Urinary bladder (tissue), 4 donors: ENCODE measurements around the gene CDC42BPG. TPM values are rescaled to one million over a fixed set of nuclear protein-coding genes. Genes with fewer than 3 reads are reported as not detected.

Source experiments
- DNase-seq: peaks from one replicate; pipeline ENCODE4 v3.0.0-alpha.2; 2015; ENCODE audit errors: extremely low spot score
- H3K27ac ChIP-seq: one replicate; pipeline ENCODE4 v1.5.1; 2013; ENCODE audit warnings: low read depth, mild to moderate bottlenecking, moderate library complexity
- H3K36me3 ChIP-seq: one replicate; pipeline ENCODE4 v1.6.1; 2013; ENCODE audit warnings: mild to moderate bottlenecking, moderate library complexity; ENCODE audit not compliant: insufficient read depth
- H3K4me1 ChIP-seq: one replicate; pipeline ENCODE4 v1.6.1; 2013; ENCODE audit warnings: mild to moderate bottlenecking, moderate library complexity; ENCODE audit not compliant: insufficient read depth
- H3K4me3 ChIP-seq: one replicate; pipeline ENCODE4 v1.5.1; 2013; ENCODE audit warnings: low read depth, low read length
- WGBS: extraction: QIAGEN DNeasy Blood & Tissue Kit; methylation state at CpG from one replicate; pipeline ENCODE4 v1.1.7; 2013; 5-methylcytosine and 5-hydroxymethylcytosine counted together
- polyA plus RNA-seq: library from polyadenylated mRNA; stranded (reverse); fragments of 200-250 nt; gene quantifications from one replicate; pipeline ENCODE4 v1.2.3, GENCODE V29; 2013
- total RNA-seq: library from RNA; depleted of rRNA; stranded (reverse); fragments of >200 nt; gene quantifications from one replicate; pipeline ENCODE4 v1.2.3, GENCODE V29; 2014
- donor health status: healthy with polysubstance abuse.
- donor health status: healthy.

CDC42BPG gene
- total and polyA plus RNA-seq, 2 donors, result 3.2 to 4.3 TPM

GRCh38 chr11:64864135-64864472, 19.7 kb upstream of the CDC42BPG start:
- Histone ChIP-seq H3K4me1 (no peaks in the 10 kb centered on the region), H3K36me3 (no peaks in the 10 kb centered on the region), H3K4me3 (no peak overlapping the region), H3K27ac (peak overlapping the region; percentile 62)
- 27% methylated on average over 9 of the region's 9 CpGs for WGBS
- no peak for DNase-seq

GRCh38 chr11:64863391-64864060, 19.1 kb upstream of the CDC42BPG start:
- no peak for DNase-seq
- WGBS, result 32% methylated on average over 23 of the region's 23 CpGs
- Histone ChIP-seq H3K27ac (peak overlapping the region; percentile 62), H3K36me3 (no peaks in the 10 kb centered on the region), H3K4me1 (no peaks in the 10 kb centered on the region), H3K4me3 (no peak overlapping the region)

- WGBS, result 35% methylated on average over 9 of the region's 9 CpGs
- Histone ChIP-seq H3K36me3 (no peaks in the 10 kb centered on the region), H3K4me3 (no peak overlapping the region), H3K27ac (peak overlapping the region; percentile 62), H3K4me1 (no peaks in the 10 kb centered on the region)
- DNase-seq, result no peak
Observed at GRCh38 chr11:64862987-64863390, 18.5 kb upstream of the CDC42BPG start.

- DNase-seq, result no peak
- Histone ChIP-seq H3K4me1 (no peaks in the 10 kb centered on the region), H3K36me3 (no peaks in the 10 kb centered on the region), H3K4me3 (no peak overlapping the region), H3K27ac (no peak overlapping the region)
- 81% methylated on average over 6 of the region's 6 CpGs for WGBS
Observed at GRCh38 chr11:64861227-64861975, 16.9 kb upstream of the CDC42BPG start.

- no peak for DNase-seq
- H3K27ac ChIP-seq, result no peak overlapping the region
- no peak overlapping the region for H3K4me3 ChIP-seq
- H3K36me3 ChIP-seq, result no peaks in the 10 kb centered on the region
- H3K4me1 ChIP-seq, result no peaks in the 10 kb centered on the region
- 89% methylated on average over 33 of the region's 33 CpGs for WGBS
Observed at GRCh38 chr11:64859542-64860414, 15.3 kb upstream of the CDC42BPG start.

- no peaks in the 10 kb centered on the region for H3K36me3 ChIP-seq
- H3K27ac ChIP-seq, result no peak overlapping the region
- H3K4me1 ChIP-seq, result no peaks in the 10 kb centered on the region
- WGBS, result 82% methylated on average over 19 of the region's 19 CpGs
- no peak for DNase-seq
- no peak overlapping the region for H3K4me3 ChIP-seq
Observed at GRCh38 chr11:64858467-64859263, 14.2 kb upstream of the CDC42BPG start.

GRCh38 chr11:64857485-64857884, 13.0 kb upstream of the CDC42BPG start:
- Histone ChIP-seq H3K36me3 (no peaks in the 10 kb centered on the region), H3K4me1 (no peaks in the 10 kb centered on the region), H3K4me3 (no peak overlapping the region), H3K27ac (no peak overlapping the region)
- whole genome bisulfite sequencing, result 91% methylated on average over 6 of the region's 6 CpGs
- DNase-seq, result no peak

GRCh38 chr11:64856382-64857227, 12.2 kb upstream of the CDC42BPG start:
- WGBS, result 64% methylated on average over 20 of the region's 20 CpGs
- DNase-seq, result no peak
- Histone ChIP-seq H3K4me1 (no peaks in the 10 kb centered on the region), H3K4me3 (no peak overlapping the region), H3K36me3 (no peaks in the 10 kb centered on the region), H3K27ac (peak overlapping the region; percentile 11)

GRCh38 chr11:64855596-64856304, 11.3 kb upstream of the CDC42BPG start:
- Histone ChIP-seq H3K4me1 (no peaks in the 10 kb centered on the region), H3K4me3 (no peak overlapping the region)
- WGBS, result 89% methylated on average over 19 of the region's 22 CpGs

GRCh38 chr11:64854534-64855502, 10.4 kb upstream of the CDC42BPG start:
- Histone ChIP-seq H3K36me3 (no peaks in the 10 kb centered on the region), H3K4me1 (no peaks in the 10 kb centered on the region), H3K27ac (peak overlapping the region; percentile 53), H3K4me3 (no peak overlapping the region)
- WGBS, result 68% methylated on average over 45 of the region's 45 CpGs
- DNase-seq, result no peak

More at GRCh38 chr11:64855596-64856304, 11.3 kb upstream of the CDC42BPG start:
- peak overlapping the region; percentile 53 for H3K27ac ChIP-seq
- DNase-seq, result no peak
- H3K36me3 ChIP-seq, result no peaks in the 10 kb centered on the region

- no peak for DNase-seq
- no peaks in the 10 kb centered on the region for H3K36me3 ChIP-seq
- no peak overlapping the region for H3K4me3 ChIP-seq
- H3K27ac ChIP-seq, result no peak overlapping the region
- no peaks in the 10 kb centered on the region for H3K4me1 ChIP-seq
- 95% methylated on average over 25 of the region's 25 CpGs for WGBS
Observed at GRCh38 chr11:64854157-64854533, 9.7 kb upstream of the CDC42BPG start.
